HEK293 (cell line): ENCODE data around the gene IL6.

Source experiments
- CTCF ChIP-seq: fragments of 450-650 bp; formaldehyde crosslinking; IDR thresholded peaks from 2 replicates; pipeline ENCODE4 v1.5.1; 2016; ENCODE audit warnings: missing biosample characterization, missing genetic modification characterization
- YY1 ChIP-seq: fragments of 450-650 bp; formaldehyde crosslinking; IDR thresholded peaks from 2 replicates; pipeline ENCODE4 v1.5.1; 2018; ENCODE audit warnings: missing biosample characterization, missing genetic modification characterization
- ZNF23 ChIP-seq: fragments of 450-650 bp; formaldehyde crosslinking; IDR thresholded peaks from 2 replicates; pipeline ENCODE4 v1.5.1; 2016; ENCODE audit warnings: missing biosample characterization, missing genetic modification characterization, borderline replicate concordance
- ZNF311 ChIP-seq: fragments of 450-650 bp; formaldehyde crosslinking; IDR thresholded peaks from 2 replicates; pipeline ENCODE4 v1.5.1; 2017; ENCODE audit warnings: missing biosample characterization, missing genetic modification characterization, borderline replicate concordance
- ZNF580 ChIP-seq: fragments of 450-650 bp; formaldehyde crosslinking; IDR thresholded peaks from 2 replicates; pipeline ENCODE4 v1.5.1; 2016; ENCODE audit warnings: missing biosample characterization, missing genetic modification characterization
- ZNF792 ChIP-seq: fragments of 450-650 bp; formaldehyde crosslinking; IDR thresholded peaks from 2 replicates; pipeline ENCODE4 v1.5.1; 2016; ENCODE audit warnings: missing biosample characterization, missing genetic modification characterization
- ZSCAN5A ChIP-seq: fragments of 450-650 bp; formaldehyde crosslinking; IDR thresholded peaks from 2 replicates; pipeline ENCODE4 v1.5.1; 2016; ENCODE audit warnings: missing biosample characterization, missing genetic modification characterization

DNA sequence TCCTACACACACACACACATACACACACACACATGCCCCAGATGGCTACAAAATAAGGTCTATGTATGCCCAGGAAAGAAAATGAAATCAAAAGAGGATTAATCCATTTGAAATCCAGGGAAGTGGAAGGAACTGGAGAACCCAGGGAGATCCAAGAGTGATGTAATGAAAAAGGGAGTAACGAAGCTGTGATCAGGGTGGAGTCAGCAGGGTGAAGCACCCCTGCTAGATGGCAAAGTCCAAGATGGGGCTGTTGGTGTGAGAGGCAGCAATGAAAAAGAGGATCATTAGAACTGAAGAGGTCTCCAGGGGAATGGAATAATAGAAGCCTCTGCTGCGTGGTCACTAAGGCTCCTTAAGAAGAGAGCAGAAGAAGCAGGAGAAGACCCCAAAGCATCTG, 43.6 kb upstream of the IL6 start:
- no peak for TF ChIP-seq CTCF (tag by site-specific recombination)
- TF ChIP-seq ZSCAN5A (tag by site-specific recombination), result no peak
- TF ChIP-seq ZNF23 (tag by site-specific recombination), result no peak
- no peak for TF ChIP-seq ZNF792 (tag by site-specific recombination)
- TF ChIP-seq ZNF311 (tag by site-specific recombination), result no peak
- TF ChIP-seq ZNF580 (tag by site-specific recombination), result no peak
- no peak for TF ChIP-seq YY1
